Measurements from ENCODE around the gene USP5.
A peak's percentile ranks its signal among the peaks of the same experiment; 100 is the strongest.
"Not testable (repeated sequence)": the region's sequence is repeated elsewhere in the genome, so short reads cannot be mapped to it uniquely, and the experiment has no call there.

The USP5 gene

DNA sequence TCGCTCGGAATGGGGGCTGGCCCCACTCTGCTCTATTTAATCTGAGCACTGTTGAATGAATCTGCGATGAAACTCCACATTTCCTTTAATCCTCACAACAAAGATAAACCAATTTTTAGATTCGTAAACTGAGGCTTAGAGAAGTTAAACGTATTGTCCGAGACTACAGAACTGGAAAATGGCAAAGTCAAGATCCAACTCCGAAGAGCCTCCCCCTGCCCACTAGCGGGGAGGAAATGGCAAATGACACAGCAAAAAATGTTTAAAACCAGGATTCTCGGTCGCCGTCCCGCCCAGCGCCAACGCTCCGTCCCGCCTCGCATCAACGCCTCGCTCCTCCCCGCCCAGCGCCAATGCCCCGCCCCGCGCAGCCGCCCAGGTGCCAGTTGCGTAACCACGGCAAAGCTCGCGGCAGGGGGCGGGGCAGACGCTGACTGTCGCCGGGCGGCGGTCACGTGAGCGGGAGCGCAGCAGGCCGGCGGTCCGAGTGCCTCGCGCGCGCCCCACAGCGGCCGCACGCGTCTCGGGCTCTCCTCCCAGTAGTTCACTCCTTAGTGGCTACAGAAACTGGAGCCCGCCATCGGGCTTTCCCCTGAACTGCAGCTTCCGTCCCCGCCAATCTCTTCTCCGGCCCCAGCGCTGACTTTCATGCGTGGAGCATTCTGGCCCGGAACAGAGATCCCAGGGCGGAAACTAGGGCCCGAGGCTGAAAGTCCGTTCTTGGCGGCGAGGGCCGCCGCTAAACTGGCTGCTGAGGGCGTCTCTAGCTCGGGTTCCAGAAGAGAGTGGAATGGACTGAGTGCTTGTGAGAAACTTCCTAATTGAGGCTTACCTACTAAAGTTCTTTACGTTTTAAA, 39.1 kb downstream of the USP5 start:
- peak; percentile 99 for DNase-seq

DNA sequence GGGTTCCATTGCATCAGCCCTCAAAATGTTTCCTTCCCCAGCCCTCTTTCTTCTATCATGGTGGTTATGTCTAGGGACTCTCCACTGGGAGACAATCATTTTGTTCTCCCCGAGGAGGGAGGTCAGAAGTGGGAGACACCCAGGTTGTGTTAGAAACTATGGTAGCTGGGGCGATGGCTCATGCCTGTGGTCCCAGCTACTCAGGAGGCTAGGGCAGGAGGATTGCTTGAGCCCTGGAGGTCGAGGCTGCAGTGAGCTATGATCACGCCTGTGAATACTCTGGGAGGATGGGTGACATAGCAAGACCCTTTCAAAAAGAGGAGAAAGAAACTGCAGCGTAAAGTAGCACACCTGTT, 39.7 kb downstream of the USP5 start:
- no peak for DNase-seq

DNA sequence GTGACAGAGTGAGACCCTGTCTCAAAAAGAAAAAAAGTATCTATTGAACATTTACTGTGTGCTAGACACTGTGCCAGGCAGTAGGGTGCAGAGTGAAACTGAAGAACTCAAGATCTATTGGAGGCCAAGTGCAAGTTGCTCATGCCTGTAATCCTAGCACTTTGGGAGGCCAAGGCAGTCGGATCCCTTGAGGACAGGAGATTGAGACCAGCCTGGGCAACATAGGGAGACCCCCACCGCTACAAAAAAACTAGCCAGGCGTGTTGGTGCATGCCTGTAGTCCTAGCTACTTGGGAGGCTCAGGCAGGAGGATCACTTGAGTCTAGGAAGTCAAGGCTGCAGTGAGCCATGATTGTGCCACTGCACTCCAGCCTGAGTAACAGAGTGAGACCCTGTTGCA, 40.7 kb downstream of the USP5 start:
- not testable (repeated sequence) for DNase-seq

DNA sequence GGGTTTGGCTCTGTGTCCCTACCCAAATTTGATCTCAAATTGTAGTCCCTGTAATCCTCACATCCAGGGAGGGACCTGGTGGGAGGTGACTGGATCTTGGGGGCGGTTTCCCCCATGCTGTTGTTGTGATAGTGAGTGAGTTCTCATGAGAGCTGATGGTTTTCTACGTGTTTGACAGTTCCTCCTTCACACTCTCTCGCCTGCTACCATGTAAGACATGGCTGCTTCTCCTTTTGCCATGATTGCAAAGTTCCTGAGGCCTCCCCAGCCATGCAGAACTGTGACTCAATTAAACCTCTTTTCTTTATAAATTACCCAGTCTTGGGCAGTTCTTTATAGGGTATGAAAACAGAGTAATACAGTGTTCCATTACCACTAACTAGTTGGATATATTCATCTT, 42.4 kb downstream of the USP5 start:
- DNase-seq = no peak

DNA sequence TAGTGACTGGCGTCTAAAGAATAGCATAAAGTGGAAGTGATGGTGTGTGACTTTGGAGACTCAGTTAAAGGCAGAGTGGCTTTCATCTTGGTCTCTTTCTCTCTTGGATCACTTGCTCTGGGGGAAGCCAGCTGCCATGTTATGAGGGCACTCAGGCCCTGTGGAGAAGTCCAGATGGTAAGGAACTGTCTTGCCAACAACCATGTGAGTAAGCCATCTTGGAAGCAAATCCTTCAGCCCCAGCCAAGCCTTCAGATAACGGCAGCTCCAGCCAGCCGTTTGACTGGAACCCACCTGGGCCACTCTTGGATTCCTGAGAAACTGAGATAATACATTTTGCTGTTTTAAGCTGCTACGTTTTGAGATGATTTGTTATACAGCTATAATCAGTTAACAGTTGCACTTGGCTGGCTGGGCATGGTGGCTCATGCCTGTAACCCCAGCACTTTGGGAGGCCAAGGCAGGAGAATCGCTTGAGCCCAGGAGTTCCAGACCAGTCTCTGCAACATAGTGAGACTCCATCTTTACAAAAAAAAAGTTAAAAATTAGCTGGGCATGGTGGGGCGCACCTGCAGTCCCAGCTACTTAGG, 45.0 kb downstream of the USP5 start:
- DNase-seq = no peak

DNA sequence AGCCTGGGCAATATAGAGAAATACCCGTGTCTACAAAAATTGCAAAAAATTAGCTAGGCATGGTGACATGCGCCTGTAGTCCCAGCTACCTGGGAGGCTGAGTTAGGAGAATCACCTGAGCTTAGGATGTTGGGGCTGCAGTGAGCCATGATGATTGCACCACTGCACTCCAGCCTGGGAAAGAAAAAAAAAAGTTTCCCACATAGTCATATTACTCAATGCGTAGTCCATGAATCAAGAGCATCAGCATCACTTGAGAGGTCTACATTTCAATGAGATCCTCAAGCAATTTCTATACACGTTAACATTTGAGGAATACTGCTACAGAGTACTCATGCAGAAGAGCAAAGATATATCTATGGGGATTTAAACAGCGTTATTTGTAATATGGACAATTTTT, 47.5 kb downstream of the USP5 start:
- no peak for DNase-seq

DNA sequence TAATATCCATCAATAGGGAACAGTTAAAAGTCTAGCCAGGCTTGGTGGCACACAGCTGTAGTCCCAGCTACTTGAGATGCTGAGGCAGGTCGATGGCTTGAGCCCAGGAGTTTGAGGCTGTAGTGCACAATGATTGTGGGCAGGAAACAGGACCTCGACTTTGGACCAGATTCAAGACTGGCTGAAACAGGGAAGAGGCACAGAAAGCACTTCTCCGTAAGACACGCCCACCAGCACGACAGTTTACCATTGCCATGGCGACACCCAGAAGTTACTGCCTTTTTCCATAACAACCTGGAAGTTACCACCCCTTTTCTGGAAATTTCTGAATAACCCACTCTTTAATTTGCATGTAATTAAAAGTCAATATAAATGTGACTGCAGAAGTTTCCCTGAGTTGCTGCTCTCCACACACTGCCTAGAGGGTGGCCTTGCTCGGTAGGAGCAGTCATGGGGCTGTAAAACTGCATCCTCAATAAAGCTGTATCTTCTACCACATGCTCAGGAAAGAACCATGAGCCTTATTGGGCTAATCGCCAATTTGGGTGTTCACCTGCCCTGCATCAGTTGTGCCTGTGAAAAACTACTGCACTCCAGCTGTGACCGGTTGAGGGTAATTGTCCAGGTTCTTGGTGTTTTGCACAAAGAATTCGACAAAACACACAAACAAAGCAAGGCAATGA, 48.0 kb downstream of the USP5 start:
- peak; percentile 70 for DNase-seq

DNA sequence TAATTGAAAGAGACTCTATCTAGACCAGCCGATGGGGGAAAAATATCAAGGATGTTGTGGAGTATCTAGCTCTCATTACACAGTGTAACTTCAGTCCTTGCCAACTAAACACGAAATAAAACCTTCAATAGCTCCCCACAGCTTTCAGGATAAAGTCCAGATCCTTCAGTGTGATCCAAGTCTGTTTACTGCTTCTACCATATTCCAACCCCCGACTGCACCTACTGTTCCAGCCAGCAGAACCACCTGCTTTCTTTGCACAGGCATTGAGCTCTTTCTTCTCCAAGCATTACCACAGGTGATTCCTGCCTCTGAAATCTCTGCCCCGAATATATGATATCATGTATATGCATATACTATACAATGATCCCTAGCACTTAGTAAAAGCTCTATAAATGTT, 50.5 kb downstream of the USP5 start:
- DNase-seq = no peak

DNA sequence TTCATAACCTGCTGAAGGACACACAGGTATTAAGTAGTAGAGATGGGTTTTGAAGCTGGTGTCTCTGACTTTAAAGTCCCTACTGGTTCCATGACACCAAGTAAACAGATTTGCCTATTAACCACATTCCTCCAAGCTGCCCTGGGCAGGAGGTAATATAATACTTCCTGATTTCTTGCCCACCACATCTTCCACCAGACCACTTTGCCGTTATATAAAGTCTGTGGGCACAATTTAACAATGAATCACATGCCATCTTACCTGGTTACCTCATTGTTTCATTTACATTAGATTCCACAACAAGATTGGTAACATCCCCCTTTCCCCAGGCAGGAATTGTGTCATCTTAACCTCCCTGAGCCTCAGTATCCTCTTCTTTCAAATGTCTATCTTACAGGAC, 51.8 kb downstream of the USP5 start:
- no peak for DNase-seq

DNA sequence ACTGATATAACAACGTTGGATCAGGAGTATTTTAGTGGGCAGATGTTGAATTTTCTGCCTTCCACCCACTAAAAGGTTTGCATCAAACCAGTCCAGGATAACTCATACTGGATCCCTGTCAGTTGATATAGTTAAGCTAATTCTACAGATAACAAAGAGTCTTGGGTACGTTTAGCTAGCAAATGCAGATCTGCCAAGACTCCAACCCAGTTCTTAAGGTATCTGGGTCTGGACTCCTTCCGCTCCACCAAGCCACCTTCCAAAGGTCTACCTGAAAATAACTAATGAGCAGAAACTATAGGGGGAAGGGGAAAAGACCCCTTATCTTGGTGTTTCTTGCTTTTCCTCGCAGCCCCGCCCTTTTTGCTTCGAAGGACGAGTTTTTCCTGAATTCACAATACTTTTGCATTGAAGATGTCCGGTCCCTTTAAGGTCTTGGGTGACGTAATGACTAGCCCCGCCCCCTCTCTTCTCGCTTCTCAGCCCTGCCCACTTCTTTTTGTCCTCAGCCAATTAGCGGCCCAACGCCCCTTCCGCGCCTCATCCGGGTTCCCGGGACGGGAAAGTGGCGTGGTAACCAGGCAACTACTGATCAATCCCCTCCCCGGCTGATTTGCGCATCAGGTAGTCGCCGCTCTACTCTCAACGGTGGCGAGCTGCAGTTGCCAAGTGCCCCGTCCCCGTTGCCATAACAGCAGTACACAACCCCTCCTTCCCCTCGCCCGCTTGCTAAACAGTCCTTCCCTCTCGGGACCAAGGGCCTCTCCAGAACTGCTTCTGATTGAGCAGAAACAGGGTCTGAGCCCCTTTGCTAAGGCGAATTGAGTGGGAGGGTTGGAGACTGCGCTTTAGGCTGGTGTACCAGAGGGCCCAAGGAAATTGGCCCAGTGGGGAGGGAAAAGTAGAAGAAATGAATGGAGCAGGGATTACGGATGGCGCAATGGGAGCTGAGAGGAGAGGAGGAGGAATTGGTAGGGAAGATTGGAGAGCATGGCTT, 52.6 kb downstream of the USP5 start, which contains the start of gene LRRC23:
Gene LRRC23, plus strand, starts transcription at position 543 of the 997 bp plus-strand sequence. CDS start 812 bp downstream, outside the sequence.
- peak; percentile 97 for DNase-seq

DNA sequence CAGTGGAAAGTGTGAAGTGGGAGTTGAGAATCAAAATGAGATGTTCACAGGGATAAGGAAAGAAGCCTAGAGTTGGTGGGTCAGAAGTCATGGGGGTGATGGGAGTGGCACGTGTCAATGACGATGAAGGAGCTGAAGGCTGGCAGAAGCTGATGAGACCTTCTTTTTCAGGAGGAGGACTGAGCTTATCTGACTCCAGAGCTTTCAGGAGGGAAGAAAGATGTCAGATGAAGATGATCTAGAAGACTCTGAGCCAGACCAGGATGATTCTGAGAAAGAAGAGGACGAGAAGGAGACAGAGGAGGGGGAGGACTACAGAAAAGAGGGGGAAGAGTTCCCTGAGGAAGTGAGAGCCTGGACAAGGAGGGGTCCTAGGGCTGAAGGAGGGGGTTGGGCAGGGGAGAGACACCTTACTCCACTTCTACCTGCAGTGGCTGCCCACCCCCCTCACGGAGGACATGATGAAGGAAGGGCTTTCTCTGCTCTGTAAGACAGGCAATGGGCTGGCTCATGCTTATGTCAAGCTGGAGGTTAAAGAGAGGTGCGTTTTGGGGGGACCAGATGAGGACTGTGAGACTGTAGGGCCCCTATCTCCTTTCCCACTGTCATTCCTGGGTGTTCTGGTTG, 53.6 kb downstream of the USP5 start:
- no peak for DNase-seq

DNA sequence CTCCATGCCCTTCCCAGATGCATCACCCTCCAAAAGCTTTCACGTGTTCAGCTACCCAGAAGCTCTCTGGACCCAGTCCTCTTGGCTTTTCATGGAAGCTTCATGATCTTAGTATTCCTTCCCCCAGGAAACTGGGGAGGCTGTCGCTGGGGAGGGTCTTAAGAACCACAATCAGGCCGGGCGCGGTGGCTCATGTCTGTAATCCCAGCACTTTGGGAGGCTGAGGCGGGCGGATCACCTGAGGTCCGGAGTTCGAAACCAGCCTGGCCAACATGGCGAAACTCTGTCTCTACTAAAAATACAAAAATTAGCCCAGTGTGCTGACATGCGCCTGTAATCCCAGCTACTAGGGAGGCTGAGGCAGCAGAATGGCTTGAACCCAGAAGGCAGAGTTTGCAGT, 56.2 kb downstream of the USP5 start:
- DNase-seq = not testable (repeated sequence)

DNA sequence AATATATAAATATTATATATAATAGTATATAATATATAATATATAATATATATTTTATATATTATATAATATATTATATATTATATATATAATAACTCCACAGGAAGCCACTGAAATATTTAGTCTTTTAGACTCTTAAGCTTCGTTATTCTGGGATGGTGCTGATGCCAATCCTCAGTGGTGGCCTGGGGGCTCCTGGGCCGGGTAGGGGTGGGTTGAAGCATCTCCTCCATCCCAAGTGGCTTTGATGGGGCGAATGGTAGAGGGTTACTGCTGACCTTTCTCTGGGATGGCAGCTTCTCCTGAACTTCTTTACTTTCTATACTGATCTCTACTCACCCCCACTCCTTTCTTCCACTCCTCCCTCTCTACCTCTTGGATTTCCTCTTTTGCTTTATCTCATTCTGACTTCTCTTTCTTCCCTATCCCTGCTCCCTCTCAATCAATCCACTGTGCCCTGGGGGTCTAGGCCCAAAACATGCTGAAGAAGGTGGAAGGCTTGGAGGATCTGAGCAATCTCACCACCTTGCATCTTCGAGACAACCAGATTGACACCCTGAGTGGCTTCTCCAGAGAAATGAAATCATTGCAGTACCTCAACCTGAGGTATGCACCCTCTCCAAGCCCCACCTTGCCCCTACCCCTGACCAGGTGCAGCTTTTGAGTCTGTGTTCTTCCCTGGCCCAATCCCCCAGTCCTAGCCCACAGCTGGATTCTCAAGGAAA, 57.6 kb downstream of the USP5 start:
- DNase-seq = no peak

DNA sequence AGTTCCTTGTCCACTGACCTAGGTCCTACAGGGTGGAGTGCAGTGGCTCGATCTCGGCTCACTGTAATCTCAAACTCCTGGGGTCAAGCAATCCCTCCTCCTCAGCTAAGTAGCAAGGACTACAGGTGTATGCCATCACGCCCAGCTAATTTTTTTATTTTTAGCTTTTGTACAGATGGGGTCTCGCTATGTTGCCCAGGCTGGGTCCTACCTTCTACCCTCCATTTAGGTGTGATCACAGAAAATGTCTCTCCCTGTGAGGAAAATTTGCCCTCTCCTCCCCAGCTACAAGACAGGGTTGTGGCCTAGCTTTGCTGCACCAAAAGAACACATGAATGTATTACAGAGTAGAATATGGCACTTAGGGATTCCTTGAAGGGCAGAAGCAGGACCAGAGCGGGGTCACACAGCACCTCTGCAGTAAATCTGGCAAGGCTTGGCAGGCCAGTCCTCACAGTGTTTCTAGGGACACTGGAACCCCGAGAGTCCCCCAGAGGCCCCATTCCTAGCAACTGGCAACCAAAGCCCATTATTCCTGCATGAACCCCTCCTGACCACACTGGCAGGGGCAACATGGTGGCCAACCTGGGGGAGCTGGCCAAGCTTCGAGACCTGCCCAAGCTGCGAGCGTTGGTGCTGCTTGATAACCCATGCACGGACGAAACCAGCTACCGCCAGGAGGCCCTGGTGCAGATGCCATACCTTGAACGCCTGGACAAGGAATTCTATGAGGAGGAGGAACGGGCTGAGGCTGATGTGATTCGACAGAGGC, 60.4 kb downstream of the USP5 start:
- DNase-seq = no peak

DNA sequence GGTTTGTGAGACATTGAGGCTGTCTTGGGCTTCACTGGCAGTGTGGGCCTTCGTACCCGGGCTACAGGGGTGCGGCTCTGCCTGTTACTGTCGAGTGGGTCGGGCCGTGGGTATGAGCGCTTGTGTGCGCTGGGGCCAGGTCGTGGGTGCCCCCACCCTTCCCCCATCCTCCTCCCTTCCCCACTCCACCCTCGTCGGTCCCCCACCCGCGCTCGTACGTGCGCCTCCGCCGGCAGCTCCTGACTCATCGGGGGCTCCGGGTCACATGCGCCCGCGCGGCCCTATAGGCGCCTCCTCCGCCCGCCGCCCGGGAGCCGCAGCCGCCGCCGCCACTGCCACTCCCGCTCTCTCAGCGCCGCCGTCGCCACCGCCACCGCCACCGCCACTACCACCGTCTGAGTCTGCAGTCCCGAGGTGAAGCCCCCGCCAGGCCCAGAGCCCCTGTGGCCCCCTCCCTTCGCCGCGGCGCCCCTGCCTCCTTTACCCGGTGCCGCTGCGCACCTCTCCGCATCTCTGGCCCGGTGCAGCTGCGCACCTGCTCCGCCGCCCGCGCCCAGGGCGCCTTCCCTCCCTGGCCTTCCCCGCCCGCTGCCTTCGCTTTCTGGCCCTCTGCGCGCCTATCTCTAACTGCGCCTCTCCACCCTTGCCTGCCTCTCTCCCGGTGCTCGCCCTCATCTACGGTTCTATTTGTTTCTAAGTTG, 62.4 kb downstream of the USP5 start, which contains the start of gene ENO2:
Gene ENO2, plus strand, starts transcription at position 335 of the 701 bp plus-strand sequence. CDS start 1,253 bp downstream, outside the sequence.
- DNase-seq = peak; percentile 73

DNA sequence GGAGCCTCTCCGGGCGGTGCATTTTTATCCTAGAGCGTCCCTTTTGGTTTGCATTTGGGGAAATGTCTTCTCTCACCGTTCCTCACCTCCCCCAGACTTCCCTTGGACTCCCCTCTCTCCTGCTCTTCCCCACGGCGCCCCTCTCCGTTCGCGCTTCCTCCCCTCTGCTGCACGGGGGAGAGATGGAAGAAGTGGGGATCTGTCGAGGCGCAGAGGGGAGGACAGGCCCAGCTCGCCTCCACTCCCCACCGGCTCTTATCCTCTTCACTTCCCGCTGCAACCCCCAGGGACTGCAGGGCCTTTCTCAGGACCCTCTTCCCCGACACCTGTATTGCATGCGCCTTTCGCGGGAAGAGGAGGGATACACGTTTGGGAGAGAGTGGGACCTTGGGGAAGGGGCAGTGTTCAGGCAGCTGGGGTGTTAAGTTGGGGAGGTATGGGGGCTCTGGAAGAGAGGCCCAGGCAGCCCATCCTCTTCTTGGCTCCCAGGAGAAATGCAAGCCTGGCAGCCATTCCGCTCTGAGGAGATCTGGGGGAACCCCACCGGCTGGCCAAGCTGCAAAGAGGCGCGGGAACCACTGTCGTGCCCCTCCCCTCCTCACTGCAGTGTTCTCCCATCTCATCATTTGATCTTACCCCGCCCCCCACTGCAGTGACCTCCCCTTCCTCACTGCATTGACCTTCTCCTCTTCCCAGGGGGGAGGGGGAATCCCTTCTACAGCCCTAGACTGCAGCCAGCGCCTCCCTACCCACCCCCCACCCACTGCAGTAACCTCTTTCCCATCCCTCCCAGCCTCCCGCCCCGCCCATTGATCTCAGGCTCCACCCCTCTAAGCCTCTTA, 63.2 kb downstream of the USP5 start:
- DNase-seq = no peak

DNA sequence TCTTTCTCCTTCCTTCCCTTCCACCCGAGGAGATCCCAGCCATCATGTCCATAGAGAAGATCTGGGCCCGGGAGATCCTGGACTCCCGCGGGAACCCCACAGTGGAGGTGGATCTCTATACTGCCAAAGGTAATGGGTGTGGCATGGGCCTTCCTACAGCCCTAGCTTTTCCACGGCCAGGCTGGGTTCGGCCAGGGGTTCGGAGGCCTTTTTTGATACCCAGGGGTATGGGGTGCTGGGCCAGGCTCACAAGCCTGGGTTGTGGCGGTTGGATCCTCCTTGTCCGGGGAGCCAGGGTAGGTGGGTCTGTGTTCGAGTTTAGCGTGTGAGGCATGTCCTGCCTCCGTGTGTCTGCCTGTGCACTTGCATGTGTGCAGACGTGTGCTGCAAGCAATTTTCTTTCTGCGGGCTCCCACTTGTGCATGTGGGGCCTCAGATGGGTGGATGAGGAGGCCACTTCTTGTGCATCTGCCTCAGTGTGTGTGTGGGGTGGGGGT, 63.9 kb downstream of the USP5 start:
- DNase-seq = no peak
